Ramos (cell line): ENCODE results near the gene TMEM184A.

Experiments
- in situ Hi-C: fragments of 300-500 bp; cut with MboI; formaldehyde crosslinking; loops from one replicate; pipeline ENCODE4 v1.14.3; 2022; ENCODE audit warnings: low sequenced_read_pairs; ENCODE audit not compliant: unreplicated experiment

Gene TMEM184A

DNA sequence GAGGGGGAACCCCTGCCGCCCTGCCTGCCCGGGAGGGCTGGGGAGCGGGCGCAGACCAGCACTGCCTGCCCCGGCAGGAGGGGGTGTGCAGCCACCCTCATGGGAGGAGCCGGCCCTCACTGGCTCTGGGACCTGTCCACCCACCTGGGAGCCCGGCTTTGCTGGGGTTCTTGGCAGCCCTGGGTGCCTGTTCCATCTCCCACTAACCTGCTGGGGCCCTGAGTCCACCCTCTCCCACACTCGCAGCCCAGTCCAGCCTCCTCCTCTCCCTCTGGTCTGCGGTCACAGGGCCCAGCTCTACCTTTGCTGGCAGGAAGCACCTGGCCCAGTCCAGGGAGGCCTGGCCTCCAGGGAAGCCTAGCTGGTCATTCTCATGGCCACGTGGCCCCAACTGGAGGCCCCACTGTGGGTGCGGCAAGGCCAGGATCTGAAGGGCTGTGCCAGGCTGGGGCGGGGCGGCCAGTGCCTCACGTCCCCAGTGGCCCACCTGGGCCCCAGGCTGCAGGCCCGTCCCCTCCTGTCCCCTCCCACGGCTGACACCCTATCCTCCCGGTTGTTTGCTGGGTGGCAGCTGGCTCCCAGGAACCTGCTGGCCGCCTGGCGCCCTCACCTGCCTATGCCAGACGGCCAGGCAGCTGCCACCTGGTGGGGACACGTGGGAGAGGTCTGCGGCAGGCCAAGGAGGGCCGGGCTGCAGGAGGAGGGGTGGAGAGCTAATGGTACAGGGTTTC is at the start of gene TMEM184A:
Gene TMEM184A, minus strand, starts transcription at position 393 of the 731 bp plus-strand sequence. CDS start 721 bp downstream, outside the sequence.
- in situ Hi-C loops = no loop called here

DNA sequence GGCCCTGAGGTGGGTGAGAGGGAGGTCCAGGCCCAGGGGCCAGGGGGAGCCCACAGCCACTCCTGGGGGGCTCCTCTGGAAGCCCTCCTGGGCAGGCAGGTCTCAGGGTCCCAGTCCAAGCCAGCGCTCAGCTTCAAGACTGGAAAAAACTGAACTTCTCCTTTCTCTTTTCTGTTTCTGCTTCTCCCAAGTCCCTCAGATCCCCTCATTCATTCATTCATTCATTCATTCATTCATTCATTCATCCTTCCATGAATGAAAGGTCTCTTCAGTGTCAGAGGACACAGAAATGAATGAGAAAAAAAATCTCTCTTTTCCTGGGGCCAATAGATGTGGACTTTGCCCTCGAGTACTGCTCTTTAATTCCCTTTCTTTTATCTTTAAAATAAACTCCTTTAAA is 48.4 kb upstream of the TMEM184A start:
- in situ Hi-C loops = no loop called here

DNA sequence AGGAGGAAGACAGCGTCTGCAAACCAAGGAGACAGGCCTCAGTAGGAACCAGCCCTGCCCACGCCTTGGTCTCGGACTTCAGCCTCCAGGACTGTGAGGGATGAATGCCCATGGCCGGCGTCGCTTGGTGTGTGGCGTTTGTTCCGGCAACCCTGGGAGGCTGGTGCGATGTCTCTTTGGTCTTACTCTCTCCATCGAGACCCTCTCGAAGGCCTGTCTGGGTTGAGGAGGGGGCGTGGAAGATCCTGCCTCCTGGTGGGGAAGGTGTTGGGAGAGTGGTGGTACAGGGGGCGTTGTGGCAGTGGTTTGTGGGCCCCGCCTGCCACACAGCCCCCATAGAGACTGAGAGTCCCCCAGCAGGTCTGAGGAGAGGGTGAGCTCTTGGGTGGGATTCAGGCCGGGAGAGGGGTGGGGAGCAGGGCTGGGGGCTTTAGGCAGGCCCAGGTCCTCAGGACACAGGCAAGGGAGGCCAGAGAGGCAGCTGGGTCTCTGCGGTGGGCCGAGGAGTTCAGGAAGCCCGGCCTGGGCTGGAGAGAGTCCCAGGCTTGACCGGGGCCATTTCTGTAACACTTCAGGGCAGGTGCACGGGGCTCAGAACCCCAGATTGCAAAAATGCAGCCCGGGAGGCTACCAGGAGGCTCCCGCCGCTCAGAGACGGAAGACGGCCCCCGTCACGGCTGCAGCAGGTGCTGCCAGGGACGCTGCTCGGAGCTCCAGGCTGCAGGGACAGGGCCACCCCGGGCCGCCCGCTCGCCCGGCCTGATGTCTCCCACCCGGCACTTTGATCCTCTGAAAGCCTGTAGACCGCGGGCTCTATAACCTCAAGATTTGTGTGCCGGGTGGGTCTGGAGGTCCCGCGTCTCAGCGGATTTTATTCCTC is 47.6 kb upstream of the TMEM184A start:
- in situ Hi-C loops = no loop called here

DNA sequence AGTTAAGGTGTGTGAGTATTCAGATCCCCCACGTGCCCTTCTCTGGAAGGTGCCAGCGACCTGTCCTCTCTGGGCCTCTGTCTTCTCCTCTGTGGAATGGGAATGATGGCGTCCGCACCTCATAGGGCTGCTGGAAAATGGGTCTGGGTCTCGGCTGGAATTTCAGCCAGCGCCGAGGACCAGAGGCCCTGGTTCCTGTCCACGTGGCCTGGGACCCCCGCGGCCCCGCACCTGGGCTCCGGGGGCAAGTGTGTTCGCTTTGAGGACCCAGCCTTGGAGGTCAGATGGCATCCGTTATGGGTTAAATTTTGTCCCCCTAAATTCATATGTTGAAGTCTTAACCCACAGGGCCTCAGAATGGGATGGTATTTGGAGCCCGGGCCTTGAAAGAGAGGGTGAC is 46.4 kb upstream of the TMEM184A start:
- in situ Hi-C loops = no loop called here

DNA sequence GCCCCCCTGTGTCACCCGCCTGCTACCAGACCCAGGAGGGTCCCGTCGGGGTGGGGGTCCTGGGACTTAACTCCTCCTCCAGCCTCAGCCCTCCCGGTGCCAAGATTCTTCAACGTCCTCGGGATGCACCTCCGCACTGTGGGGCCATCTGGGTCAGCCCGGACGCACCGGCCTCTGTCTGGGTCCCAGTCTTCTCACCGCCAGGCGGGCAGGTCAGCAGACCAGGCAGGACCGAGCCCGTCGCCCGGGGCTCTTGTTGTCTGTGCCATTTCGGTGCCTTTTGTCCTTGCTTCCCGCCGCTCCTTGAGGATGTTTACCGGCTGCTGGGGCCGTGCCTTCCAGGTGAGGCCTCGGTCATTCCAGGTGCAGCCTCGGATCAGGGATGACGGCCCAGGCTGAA is 46.0 kb upstream of the TMEM184A start:
- in situ Hi-C loops = no loop called here

DNA sequence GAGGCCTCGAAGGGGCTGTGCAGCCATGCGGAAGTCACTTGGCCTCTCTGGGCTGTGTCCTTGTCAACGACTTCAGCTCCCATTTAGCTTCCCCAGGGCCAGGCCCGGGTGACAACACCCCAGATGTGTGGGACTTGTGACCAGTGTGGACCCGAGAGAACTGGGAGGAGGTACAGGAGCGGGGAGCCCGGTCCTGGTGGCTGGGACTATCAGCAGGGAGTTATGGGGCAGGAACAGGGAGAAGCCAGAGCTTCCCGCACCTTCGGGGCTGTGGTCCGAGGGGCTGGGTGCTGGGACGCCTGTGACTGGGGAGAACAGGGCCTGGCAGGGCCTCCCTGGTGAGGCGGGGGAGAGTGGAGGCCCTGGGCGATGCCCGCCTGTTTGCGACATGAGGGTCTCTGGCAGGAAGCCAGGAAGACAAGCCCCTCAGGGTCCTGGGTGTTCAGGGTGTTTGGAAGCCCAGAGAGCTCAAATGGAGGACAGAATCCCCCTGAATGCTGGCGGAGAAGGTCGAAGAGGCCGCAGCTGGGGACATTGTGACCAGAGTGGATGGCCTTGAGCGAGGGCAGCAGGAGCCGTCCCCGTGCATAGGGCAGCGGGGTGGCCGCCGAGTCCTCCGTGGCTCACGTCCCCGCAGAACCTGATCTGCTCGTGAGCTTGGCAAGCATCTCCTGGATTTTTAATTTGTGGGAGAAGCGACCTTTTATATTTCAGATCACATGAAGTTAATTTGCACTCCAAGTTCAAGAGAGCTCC is 43.8 kb upstream of the TMEM184A start:
- in situ Hi-C loops = loop anchor here (25.0 kb wide), 1 partner anchor 737 kb away; no protein-coding TSS in a partner anchor

DNA sequence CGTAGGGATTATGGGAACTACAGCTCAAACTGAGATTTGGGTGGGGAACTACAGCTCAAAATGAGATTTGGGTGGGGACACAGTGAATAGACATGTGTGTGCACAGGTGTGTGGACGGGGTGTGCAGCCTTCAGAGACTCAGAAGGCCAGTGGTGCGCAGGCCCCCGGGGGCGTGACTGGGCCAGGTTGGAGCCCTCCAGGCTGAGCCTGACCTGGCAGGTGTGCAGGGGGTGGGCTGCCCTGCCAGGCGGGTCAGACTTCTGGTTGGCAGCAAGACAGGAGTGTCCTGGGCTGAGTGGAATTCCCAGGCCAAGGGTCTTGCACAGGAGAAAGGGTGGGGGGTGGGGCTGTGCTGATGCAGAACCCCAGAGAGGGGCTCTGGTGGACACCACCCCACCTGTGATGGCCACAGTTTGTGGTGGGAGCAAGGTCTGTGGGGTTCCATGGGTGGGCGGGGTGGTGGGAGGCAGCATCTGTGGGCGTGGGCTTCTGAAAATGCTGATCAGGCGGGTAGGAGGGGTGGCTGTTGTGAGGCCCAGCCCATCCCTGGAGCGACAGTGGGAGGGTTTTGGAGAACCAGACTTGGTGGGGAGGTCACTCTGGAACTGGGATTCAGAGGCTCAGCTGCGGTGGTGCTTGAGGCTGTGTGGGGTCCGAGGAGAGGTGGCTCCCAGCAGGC is 43.1 kb upstream of the TMEM184A start:
- in situ Hi-C loops = loop anchor here (25.0 kb wide), 1 partner anchor 738 kb away; no protein-coding TSS in a partner anchor

DNA sequence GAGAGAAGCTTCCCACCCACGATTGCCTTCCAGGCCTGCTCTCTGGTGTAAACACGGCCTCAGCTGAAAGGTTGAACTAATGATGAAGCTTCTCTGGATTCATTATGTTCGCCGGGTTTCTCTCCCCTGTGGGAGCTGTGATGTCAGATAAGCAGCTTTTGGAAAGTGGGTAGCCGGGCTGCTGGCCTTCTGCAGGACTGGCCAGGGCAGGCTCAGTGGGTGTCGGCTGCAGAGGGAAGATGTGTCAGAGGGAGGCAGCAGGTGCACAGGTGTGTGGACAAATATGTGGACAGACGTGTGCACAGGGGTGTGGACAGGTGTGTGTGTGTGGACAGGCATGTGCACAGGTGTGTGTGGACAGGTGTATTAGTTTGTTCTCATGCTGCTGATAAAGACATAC is 42.3 kb upstream of the TMEM184A start:
- in situ Hi-C loops = loop anchor here (25.0 kb wide), 1 partner anchor 739 kb away; no protein-coding TSS in a partner anchor

DNA sequence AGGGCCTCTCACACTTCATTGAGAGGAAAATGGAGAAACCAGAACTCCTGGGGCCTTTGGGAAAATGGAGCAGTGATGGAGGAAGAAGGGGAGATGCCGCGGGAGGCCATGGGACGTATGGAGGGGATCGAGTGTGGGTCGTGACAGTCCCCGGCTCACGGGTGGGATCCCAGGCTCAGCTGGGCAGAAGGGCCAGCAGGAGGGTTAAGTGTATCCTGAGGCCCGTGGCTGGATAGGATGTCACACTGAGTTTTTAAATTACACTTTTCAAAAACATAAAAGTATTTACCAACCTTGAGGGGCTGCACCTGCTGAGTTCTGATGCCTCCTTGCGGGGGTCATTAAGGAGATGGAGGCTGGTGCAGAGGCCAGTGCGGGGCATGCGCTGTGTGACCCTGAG is 41.8 kb upstream of the TMEM184A start:
- in situ Hi-C loops = loop anchor here (25.0 kb wide), 1 partner anchor 740 kb away; no protein-coding TSS in a partner anchor

DNA sequence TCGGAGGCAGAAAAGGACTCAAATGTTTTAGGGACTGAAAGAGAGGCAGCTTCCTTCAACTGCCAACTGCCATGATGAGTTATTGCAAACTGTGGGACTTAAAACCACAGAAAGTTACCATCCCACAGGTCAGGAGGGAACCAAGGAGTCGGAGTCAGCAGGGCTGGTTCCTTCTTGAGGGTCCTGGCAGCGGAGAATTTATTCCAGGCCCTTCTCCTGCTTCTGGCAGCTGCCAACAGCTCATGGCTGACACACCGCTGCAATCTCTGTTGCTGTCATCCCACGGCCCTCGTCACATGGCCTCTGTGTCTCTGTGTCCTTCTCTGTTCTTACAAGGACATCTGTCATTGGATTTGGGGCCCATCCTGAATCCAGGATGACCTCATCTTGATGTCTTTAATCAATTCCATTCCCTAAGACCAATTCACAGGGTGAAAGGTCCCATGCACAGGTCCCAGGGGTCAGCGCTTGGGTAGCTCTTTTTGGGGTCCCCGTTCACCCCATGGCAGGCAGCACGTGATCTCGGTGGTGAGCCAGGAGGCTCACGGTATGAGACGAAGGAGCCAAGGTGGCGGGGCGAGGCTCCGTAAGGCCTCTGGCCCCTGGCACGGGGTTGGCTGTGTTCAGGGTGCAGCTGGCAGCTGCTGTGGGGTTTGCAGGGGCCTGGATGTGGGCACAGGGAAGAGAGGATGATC is 41.2 kb upstream of the TMEM184A start:
- in situ Hi-C loops = loop anchor here (25.0 kb wide), 1 partner anchor 740 kb away; no protein-coding TSS in a partner anchor

DNA sequence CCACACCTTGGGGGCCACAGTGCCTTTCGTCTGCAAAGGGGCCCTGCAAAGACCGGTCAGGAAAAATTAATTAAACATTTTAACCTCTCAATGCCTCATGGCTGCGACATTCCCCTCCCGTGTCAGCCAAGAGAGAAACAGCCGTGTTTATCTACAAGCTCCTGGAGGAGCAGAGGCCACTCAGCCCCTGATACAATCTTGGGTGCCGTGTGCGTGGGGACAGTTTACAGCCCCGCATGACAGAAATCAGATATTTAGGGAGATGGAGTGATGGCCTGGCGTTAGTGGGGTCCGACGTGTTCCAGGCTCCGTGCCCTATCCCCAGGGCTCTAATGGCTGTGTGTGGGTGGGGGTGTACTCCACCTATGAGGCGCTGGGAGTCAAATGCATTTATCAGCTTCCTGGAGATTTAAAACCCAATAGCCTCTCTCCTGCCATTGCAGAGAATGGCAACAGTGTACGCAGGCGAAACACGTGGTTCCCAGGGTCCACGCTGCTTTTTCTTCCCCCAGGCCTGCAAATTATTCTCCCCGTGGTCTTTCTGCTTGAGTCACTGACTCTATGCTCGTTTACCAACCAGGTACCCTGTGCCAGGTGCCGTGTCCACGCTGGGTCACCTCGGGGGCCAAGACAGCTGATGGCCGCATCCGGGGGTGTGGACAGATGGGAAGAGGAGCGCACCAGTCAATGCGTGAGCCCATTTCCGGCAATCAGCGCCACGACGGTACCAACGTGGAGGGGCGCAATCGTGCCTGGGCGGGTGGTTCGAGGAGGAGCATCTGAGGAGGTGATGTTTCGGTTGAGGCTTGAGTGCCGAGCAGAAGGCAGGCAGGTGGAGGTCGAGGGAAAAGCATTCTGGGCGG is 40.4 kb upstream of the TMEM184A start:
- in situ Hi-C loops = loop anchor here (25.0 kb wide), 1 partner anchor 741 kb away; no protein-coding TSS in a partner anchor

DNA sequence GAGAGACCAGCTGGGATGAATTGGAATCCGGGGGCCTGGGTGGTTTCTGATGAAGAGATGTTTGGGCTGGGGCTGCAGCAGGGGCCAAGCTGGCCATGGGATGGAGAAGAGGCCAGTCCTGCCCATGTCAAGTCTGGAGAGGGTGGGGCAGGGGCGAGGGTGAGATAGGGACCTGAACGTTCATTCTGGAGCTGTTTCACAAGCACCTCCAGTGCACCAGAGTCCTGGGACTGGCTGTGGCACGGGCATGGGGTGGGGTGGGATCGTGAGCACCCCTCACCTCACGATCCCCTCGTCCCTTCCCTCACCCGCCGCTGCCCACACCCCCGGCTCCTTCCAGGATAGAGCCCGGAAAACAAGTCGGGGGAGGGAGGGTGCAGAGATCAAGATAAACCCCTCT is 39.6 kb upstream of the TMEM184A start:
- in situ Hi-C loops = loop anchor here (25.0 kb wide), 1 partner anchor 742 kb away; no protein-coding TSS in a partner anchor

DNA sequence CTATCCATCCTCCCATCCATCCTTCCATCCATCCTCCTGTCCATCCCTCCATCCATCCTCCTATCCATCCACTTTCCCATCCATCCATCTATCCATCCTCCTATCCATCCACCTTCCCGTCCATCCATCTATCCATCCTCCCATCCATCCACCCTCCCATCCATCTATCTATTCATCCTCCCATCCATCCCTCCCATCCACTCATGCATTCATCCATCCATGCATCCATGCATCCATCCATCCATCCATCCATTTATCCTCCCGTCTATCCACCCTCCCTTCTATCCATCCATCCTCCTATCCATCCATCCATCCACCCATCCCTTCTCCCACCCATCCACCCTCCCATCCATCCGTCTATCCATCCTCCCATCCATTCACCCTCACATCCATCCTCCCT is 39.0 kb upstream of the TMEM184A start:
- in situ Hi-C loops = loop anchor here (25.0 kb wide), 1 partner anchor 742 kb away; no protein-coding TSS in a partner anchor

DNA sequence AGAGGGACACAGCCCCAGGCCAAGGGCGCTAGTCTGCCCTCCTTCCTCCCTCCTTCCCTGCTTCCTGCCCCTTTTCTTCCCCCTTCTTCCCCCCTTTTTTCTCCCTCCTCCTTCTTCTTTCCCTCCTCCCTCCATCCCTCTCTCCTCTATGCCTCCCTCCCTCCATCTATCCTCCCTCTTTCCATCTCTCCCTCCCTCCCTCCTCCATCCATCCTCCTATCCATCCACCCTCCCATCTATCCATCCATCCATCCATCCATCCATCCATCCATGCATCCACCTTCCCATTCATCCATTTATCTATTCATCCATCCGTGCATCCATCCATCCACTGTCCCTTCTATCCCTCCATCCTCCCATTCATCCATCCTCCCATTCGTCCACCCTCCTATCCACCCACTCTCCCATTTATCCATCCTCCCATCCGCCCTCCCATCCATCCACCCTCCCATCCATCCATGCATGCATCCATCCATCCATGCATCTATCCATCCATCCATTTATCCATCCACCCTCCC is 38.0 kb upstream of the TMEM184A start:
- in situ Hi-C loops = loop anchor here (25.0 kb wide), 1 partner anchor 743 kb away; no protein-coding TSS in a partner anchor

DNA sequence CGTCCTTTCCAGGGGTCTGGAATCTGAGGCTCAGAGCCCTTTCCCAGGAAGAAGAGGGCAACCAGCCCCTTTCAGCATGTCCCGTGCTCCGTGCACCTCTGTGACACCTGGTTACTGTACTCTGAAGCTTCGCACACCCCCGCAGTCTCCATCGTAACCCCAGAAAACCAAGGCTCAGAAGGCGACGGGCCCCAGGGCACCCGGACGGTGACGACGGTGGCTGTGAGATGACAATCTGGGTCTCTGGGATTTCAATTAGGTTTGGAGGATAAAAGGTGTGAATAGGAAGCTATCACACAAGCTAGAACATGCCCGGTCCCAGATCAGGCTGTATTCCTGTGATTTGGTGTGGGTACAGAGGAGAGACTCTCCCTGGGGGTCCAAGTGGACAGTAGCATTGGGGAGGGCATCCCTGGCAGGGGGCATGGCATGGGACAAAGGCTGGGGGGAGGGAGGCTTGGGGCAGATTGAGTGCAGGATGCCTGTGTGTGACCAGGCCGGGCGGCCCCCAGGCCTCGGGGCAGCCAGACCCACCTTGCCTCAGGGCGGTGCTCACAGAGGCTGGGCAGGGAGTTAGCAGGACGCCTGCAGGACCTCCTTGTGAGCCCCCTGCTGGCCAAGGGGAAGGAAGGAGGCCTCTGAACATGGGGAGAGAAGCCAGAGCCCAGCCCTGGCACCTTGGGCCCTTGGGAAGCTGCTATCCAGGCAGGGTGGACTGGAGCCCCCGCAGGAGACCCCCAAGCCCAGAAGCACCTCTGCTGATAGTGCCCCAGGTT is 37.3 kb upstream of the TMEM184A start:
- in situ Hi-C loops = loop anchor here (25.0 kb wide), 1 partner anchor 744 kb away; no protein-coding TSS in a partner anchor

DNA sequence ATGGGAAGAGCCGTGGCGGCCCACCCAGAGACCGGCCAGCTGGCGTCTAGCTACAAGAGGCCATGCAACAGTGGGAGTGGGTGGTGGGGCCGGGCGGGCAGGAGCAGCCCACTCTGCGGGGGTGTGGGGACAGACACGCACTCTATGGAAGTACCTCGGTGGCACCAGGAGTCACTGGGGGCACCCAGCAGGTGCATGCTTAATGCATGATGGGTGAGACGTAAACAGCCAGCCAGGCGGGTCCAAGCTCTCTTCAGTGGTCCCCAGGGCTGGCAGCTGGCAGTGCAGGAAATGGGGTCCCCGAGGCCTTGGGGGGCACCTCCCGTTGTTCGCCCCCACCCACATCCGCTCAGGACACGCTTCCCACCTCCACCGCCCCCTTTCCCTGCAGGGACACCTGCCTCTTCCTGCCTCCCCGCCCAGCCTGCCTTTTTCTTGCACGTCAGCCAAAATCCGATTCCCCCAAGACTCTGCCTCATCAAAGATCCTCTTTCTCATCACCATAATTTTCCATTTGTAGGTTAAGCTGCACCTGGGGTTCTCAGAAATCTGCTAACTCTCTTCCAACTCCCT is 36.4 kb upstream of the TMEM184A start:
- in situ Hi-C loops = loop anchor here (25.0 kb wide), 1 partner anchor 745 kb away; no protein-coding TSS in a partner anchor
